Endothelial cell of hepatic sinusoid (primary cell): Measurements from ENCODE around the gene TSPAN11.
"Not testable (repeated sequence)": the region's sequence is repeated elsewhere in the genome, so short reads cannot be mapped to it uniquely, and the experiment has no call there.

ENCODE experiments used
- in situ Hi-C: cut with HindIII; loops from 2 replicates; pipeline ENCODE4 v1.10.0; 2017; ENCODE audit warnings: low sequenced_read_pairs

Gene TSPAN11

GRCh38 chr12:30926243-30927221, at the start of gene TSPAN11:
Gene TSPAN11, plus strand, starts transcription at chr12:30926748. Its CDS starts 27,244 bp downstream, at chr12:30953992.
- in situ Hi-C loops, result no loop called here

DNA sequence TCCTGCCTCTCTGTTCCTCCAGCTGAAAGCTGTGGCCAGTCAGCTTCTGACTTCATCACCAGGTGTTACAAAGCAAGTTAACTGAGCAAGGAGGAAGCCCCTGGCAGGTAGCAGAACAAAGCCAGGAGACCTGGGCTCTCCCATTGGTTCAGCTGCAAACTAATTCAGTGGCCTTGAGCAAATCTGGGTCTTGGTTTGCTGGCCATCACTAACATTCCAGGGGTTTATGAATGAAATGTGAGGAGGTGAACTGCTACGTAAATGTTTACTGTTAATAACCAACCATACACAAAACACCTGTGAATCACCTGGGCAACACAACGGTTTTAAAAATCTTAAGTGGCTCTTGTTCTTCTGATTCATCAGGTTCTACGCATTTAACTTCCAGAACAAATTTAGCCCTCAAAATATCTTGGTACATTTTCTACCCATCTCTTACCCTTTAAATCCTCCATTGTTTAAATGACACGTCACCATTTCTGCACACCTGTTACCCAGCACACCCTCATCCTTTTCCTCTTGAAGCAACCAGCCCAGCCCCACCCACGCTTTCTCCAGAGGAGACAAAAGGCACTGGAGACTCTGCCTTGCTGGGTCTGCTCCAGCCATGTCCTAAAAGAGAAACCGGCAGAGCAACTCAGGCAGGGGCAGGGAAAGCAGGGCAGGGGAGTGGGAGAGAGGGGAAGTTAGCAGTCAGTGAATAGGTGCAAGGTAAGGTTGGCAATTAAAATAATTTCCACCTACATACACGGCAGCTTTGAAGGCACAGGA, 49.3 kb upstream of the TSPAN11 start:
- in situ Hi-C loops, result no loop called here

GRCh38 chr12:30878024-30878423, 48.5 kb upstream of the TSPAN11 start:
- in situ Hi-C loops, result no loop called here

GRCh38 chr12:30880061-30880460, 46.5 kb upstream of the TSPAN11 start:
- in situ Hi-C loops, result no loop called here

DNA sequence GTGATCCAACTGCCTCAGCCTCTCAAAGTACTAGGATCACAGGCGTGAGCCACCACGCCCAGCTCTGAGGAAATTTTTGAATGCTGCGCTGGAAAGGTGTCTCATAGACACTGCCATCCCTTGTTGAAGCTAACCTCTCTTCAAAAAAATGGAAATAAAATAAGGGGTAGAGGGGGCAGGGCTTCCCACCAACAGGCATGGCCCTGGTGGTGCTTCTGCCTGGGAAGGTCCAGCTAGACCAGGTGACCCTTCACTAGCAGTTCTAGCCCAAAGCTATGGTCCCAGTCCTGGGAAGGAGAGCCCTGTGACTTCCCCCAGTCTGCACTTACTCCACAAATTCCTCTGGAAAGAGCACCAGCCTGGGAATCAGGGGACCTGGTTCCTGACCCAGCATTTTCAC, 45.7 kb upstream of the TSPAN11 start:
- in situ Hi-C loops, result no loop called here

DNA sequence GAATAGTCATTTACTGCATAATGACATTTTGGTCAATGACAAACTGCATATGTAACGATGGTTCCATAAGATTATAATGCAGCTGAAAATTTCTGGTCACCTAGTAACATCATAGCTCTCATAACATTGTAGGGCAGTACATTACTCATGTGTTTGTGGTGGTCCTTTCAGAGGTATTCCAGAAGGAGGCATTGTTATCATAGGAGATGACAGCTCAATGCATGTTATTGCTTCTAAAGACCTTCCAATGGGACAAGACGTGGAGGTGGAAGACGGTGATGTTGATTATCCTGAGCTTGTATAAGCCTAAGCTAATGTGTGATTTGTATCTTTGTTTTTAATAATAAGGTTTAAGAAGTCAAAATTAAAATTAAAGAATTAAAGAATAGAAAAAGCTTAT, 43.8 kb upstream of the TSPAN11 start:
- in situ Hi-C loops, result no loop called here

DNA sequence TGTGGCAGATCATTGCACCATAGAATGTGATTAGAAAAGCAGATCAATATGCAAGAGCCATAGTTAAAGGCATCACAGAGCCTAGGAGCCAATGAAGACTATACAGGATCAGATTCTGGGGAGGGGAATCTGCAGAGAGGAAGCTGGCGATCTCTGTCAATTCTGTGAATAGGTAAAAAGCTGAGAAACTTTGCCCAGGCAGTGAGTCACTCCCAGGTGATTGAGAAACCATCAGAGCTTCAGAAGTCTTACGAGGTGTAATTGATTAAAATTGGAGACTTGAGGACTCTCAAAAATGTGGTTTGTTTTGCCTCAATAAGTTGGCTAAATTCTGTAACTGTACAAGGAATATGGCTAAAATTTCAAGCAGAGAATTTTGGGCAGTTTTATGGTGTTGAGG, 41.7 kb upstream of the TSPAN11 start:
- in situ Hi-C loops, result no loop called here

DNA sequence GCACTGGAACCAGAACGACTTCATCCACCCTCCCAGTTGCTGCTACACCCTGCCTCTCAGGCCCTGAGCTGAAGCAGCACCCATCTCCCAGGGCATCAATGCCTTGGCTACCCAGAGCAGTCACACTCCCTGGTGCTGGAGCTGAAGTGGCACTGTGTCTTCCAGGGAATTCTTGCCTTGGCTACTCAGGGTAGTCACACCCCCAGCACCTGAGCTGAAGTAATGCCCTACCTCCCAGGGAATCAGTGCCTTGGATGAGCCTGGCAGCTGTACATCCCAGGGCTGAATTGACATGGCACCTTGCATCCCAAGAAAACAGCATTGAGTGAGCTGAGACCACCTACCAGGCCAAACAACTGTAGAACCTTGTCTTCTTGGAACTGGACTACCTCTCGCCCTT, 41.2 kb upstream of the TSPAN11 start:
- in situ Hi-C loops, result no loop called here

GRCh38 chr12:30887226-30887625, 39.3 kb upstream of the TSPAN11 start:
- in situ Hi-C loops, result no loop called here

DNA sequence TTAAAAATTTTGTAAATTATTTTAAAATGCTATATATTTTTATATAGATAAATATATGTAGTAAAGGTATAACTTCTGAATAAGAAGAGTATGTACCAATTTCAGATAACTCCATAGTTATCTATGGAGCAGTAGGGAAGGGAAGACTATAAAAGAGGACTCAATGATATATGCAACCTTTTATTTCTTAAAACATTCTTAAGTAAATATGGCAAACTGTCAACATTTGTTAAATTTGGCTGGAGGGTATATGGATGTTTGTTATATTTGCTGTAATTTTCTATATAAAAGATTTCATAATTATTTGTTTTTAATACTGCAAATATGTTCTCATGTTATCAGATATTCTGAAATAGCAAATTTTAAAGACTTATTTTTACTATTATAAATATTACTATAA, 38.3 kb upstream of the TSPAN11 start:
- in situ Hi-C loops, result no loop called here

DNA sequence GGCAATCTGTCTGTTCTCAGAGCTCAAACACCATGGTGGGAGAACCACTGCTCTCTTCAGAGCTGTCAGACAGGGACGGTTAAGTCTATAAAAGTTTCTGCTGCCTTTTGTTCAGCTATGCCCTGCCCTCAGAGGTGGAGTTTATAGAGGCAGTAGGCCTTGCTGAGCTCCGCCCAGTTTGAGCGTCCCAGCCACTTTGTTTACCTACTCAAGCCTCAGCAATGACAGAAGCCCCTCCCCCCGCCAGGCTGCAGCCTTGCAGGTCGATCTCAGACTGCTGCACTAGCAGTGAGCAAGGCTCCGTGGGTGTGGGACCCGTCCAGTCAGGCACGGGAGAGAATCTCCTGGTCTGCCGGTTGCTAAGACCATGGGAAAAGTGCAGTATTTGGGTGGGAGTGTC, 32.0 kb upstream of the TSPAN11 start:
- in situ Hi-C loops, result not testable (repeated sequence)

- in situ Hi-C loops, result no loop called here
Measured at GRCh38 chr12:30896461-30896860, 30.1 kb upstream of the TSPAN11 start.

DNA sequence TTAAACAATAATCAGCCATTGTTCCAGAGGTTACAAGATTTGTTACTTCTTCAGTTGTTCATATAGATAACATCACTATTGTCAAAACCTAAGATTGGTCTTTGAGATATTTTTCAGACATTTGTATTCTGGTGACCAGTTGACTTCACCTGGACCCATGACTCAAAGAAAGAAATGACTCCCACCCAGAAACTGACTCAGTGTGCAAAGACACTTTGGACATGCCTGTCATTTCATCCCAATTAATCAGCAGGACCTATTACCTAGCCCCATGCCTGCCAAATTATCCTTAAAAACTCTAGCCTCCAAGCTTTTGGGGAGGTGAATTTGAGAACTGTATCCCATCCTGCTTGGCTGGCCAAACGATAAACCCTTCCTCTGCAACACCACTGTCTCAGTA, 27.7 kb upstream of the TSPAN11 start:
- in situ Hi-C loops, result no loop called here

DNA sequence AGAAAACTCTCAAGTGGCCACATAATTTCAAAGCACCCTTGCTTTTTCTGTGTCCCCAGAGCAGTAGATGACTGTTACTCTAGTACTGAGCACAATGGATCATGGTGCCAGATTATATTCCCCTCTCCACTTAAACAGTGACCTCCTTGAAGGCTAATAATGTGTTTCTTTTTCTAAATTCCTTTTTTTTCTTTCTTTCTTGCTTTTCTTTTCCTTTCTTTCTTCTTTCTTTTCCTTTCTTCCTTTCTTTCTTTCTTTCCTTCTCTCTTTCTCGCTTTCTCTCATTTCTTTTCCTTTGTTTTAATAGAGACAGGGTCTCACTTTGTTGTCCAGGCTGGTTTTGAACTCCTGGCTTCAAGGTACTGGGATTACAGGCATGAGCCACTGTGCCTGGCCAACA, 26.2 kb upstream of the TSPAN11 start:
- in situ Hi-C loops, result no loop called here

DNA sequence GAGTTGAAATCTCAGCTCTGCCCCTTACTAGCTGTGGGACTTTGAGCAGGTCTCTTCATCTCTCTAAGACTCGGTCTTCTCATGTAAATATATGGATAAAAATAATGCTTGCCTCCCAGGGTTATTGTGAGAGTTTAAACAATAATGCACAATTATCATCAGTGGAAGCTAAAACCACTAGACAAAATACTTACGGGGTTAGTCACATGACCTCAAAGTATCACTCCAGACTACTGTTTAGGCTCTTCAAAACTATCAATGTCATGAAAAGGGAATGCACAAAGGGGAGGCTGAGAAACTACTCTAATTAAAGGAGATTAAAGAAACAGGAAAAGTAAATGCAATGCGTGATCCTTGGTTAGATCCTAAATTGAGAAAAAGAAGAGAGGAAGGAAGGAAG, 24.5 kb upstream of the TSPAN11 start:
- in situ Hi-C loops, result no loop called here

DNA sequence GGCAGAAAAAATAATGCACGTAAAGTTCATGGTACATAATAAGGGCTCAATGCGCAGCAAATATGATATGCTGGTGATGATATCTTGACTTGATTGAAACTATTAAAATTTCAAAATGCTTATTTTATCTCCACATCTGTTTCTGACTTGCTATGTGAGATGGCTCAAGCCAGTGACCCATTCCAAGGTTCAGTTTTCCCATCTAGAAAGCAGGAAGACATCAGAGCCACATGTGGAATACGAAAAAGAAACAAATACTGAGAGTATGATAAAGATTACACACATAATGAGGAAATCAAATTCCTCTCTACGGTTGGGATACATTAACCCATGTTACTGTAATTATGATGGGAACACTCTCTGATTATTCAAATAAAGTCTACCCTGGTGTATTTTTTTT, 24.0 kb upstream of the TSPAN11 start:
- in situ Hi-C loops, result no loop called here

- in situ Hi-C loops, result no loop called here
Measured at GRCh38 chr12:30905463-30906009, 21.0 kb upstream of the TSPAN11 start.

GRCh38 chr12:30908076-30908721, 18.3 kb upstream of the TSPAN11 start:
- in situ Hi-C loops, result no loop called here

- in situ Hi-C loops, result no loop called here
Measured at GRCh38 chr12:30908722-30909348, 17.7 kb upstream of the TSPAN11 start.

GRCh38 chr12:30909349-30910037, 17.1 kb upstream of the TSPAN11 start:
- in situ Hi-C loops, result no loop called here
